GM21576 (cell line): ENCODE data around the gene SMAP1.

Experiments used
- ATAC-seq: cut with Tn5 transposase; IDR thresholded peaks from one replicate; pipeline ENCODE4 v1.9.1; 2021; ENCODE audit warnings: mild to moderate bottlenecking, moderate library complexity; ENCODE audit not compliant: unreplicated experiment

Gene SMAP1

DNA sequence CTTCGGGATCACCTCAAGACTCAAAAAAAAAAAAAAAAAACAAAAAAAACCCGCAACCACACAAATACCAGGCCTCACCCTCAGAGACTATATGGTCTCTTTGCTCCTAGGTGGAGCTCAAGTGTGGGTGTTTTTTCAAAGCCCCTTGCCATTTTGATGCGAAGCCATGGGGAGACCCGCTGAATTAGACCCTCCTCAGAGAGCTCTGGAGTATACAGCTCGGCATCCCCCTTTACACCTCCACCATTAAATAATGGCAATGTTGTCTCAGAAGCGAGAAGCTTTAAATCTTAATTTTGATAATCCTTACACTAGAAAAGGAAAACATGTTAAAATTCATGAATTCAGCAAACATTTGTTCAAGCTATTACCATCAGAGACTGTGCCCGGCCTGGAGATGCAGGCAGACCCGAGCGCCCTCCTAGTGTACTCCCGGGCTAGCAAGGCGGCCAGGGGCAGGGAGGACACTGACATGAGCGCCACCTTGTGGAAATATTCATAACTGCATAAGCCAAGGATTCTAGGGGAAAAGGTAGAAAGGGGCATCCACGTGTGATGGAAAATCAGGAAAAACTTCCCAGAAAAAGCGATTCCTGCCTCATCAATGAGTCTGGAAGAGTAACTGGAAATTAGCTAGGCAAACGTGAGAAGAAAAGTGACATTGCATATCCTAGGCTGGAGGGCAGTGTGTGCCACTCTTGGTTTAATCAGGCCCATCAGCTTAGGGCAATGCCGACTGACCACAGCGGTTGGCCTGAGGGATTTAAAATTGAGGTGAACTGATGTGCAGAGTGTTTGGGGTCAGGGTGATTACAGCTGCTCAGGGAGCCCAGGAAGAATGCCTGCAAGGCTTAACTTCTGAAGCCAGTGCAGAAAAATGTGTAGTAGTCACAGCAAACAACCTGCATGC is 216.6 kb downstream of the SMAP1 start:
- no peak for ATAC-seq

DNA sequence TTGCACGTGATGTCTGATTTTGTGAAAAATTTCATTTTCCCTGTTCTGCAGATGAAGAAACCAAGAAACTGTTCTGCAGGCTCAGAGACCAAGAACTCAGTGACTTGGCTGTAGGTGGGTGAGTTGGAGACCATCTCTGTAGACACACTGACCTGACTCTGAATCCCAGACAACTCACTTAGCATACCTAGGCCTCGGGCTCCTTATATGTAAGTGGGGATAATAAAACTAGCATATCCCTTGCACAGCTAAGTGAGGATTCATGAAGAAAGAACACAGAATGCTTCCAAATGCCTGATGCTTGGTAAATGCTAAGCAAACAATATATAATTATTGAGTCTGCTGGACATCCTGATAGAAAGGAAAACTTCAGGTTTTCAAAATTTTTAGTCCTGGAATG is 218.4 kb downstream of the SMAP1 start:
- no peak for ATAC-seq

DNA sequence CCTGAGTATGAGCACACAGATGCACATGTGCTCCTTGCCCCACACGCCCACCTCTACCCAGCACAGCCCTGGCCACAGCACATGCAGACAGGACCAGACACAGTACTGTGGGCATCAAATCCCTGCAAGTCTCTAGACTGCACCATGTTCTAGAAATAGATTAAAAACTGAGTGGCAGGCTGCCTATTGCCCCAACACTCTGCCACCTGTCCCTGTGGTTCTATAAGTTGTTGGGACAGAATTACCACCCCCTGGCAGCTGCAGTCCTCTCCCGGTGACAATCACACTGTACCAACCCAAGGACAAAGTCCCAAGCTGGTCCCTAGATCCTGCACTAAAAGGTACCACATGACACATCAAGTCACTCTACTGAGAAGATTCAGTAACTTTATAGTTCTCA is 219.0 kb downstream of the SMAP1 start:
- ATAC-seq, result no peak

DNA sequence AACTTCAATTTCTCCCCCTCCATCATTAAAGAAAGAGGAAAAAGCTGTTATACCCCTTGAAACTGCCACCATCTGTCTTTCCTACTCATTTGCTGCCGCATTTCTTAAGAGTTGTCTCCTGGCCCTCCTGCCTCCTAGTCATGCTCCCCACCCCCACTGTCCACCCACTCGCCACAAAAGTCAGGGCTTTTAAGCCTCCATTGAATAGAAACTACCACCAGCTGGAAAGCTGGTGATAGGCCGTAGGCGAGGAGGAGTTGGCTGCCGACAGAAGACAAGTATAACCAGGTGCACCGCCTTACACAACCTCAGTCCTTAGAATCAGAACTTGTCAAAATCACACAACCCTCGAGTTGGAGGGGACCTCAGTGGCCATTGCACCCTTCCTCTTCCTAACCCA is 221.6 kb downstream of the SMAP1 start:
- ATAC-seq, result no peak

DNA sequence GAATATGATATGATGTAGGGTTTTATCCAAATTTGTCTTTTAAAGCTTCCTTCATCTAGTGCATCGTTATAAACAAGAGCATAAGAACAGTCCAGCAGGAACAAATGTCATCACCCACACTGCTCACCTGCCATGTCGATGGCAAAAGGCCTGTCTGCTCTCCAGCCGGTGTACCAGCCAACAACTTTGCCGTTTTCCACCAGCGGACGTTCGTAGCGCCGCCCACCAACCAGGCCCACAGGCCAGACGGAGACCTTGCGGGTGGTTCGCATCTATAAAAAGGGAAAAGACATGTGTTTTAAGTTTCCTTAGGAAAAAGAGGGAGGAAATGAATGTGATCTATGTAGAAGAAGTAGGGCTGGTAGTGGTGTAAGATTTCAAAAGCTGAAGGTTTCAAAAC is 226.3 kb downstream of the SMAP1 start:
- no peak for ATAC-seq

DNA sequence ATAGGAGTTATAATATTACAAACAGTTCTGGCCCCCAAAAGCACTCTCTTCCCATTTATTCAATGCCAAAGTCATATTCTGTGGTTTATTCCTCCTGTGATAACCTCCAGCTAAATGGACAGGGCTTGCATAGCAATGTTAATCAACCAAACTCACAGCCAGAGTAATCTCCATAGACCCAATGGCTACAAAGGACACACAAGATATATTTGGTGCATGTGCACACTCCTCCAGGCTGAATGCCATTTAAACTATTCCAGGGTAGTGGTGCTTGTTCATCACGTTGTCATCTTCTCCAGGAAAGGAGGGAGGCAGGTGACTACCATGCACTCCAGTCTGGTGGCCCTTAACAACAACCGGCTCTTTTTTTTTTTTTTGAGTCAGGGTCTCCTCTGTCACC is 232.4 kb downstream of the SMAP1 start:
- no peak for ATAC-seq

DNA sequence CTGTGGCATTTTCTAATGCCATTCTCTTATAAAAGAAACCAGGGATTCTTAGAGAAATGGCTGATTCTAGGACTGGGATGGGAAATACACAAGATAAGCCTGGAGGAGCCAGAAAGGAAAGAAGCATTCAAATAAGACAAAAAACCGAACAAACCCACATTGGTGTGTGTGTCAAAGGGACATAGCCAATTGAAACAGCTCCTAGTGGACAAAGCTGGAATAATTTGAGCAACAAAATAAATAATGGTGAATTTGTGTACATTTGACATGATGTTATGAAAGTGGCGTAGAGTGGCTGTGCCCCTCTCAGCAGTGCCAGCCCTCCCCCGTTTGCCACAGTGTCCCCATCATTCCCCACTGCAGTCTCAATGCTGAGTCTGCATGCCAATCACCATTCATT is 233.6 kb downstream of the SMAP1 start:
- no peak for ATAC-seq

DNA sequence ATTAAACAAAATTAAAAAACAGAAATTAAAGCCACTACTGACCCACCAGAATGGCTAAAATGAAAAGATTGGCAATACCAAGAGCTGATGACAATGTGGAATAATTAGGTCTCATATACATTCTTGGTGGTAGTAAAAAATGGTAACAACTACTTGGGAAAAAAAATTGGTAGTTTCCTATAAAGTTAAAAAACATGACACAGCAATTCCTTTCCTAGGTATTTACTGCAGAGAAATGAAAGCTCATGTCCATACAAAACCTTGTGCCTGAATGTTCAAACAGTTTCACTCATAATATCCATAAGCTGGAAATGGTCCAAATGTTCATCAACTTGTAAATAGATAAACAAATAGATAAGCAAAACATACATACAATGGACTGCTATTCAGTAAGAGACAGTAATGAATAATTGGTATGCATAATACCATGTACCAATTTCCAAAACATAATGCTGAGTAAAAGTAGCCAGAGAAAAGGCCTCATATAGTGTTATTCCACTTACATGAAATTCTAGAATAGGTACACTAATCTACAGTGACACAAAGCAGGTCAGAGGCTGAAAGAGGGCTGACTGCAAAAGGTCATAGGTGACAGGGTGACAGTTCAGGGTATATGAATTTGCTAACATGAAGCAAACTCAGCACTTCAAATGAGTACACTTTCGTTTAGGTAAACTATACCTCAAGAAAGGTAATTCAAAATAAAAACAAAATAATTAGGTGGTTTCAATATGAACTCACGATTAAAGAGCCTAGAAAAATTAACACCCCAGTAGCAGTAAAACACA is 236.2 kb downstream of the SMAP1 start:
- ATAC-seq, result no peak

DNA sequence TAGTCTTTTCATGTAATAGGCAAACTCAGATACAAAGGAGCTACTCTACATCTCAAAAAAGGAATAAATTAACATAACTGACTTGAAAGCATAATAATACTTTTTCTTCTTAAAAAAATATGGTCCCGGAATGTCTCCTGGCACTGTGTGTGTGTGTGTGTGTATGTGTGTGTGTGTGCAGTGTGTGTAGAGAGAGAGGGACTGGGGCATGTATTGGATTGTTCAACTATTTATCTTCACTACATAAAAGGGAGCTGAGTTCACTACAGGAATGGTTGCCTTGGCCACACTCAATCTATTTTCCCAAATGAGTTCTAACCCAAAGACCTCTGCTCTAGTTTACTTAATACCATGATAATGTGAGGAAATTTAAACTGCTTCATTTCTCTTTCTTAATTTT is 238.1 kb downstream of the SMAP1 start:
- no peak for ATAC-seq
